GM18907 (cell line): ENCODE results near the gene ZNF775.
A peak's percentile ranks its signal among the peaks of the same experiment; 100 is the strongest.

Experiments
- ATAC-seq: cut with Tn5 transposase; IDR thresholded peaks from one replicate; pipeline ENCODE4 v1.9.1; 2021; ENCODE audit warnings: mild to moderate bottlenecking, moderate library complexity; ENCODE audit not compliant: unreplicated experiment

ZNF775 gene

DNA sequence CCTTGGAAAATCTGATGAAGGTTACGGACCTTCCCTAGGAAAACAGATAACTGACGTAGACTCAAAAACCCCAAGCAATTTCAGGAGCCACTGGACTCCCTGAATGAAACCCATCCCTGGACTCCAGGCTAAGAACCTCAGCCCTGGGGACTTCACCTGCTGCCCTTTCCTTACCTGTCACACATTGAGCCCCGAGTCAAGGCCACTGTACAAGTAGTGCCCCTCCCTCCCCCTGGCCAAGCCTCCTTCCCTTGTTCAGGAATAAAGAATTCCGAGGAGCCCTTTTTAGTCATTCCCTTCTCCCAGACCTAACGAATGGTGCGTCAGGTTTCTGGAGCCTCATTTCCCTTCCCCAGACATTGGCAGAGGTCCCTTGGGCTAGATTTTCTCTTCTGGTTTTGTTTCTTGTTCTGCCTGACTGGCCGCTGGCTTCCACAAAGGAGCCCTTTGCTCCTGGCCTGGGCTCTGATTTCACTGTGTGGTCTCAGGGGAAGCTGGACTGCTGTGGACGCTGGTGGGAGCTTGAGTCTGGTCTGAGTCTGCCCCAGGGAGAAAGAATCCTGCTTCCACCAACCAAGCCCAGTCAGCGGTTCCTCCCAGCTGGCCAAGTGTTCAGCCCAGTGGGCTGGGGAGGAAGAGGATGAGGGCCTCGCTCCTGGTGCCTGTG is 31.7 kb downstream of the ZNF775 start:
- no peak for ATAC-seq

GRCh38 chr7:150411606-150412005 is 32.5 kb downstream of the ZNF775 start:
- no peak for ATAC-seq

DNA sequence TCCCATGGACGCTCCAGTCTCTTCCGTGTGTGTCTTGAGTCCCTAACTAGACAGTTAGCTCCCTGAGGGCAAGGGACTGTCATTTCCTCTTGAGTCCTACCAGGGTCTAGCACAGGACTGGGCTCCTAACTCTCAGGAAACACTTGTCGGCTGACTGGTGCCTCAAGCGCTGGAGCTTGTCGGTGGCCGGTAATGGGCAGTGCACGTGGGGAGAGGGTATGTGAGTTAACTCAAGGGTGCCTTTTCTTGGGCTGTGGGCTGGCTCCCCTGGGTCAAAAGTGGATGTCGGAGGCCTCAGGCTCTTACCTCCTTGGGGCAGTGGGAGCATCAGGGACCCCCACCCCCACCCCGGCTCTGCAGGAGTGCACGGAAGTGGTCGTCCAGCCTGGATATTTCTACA is 32.9 kb downstream of the ZNF775 start:
- no peak for ATAC-seq

- ATAC-seq, result no peak
These were observed 33.7 kb downstream of the ZNF775 start for GRCh38 chr7:150412518-150413488.

DNA sequence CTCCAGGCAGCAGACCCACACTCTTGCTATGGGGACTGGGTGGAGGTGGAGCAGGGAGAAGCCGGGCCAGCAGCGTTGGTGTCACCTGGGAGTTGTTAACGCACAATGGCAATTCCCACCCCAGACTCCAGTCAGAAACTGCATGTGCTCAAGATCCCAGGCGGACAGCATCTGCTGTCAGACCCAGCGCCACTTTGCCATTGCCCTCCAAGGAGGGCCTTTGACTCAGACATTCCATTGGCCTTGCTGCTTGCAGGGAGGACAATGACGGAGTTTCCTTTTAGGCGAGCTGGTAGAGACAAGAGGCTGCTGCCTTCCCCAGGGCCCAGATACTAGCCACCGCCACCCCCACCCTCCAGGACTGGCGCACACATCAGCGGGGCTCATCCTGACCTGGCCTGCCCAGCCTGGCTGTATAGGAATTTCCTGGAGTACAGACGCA is 34.5 kb downstream of the ZNF775 start:
- ATAC-seq, result no peak

GRCh38 chr7:150415161-150416153 is 36.3 kb downstream of the ZNF775 start:
- no peak for ATAC-seq

GRCh38 chr7:150417239-150417638 is 38.1 kb downstream of the ZNF775 start:
- no peak for ATAC-seq

- no peak for ATAC-seq
These were observed 38.7 kb downstream of the ZNF775 start for GRCh38 chr7:150417863-150418262.

- ATAC-seq, result no peak
These were observed 41.1 kb downstream of the ZNF775 start for GRCh38 chr7:150420242-150420641.

DNA sequence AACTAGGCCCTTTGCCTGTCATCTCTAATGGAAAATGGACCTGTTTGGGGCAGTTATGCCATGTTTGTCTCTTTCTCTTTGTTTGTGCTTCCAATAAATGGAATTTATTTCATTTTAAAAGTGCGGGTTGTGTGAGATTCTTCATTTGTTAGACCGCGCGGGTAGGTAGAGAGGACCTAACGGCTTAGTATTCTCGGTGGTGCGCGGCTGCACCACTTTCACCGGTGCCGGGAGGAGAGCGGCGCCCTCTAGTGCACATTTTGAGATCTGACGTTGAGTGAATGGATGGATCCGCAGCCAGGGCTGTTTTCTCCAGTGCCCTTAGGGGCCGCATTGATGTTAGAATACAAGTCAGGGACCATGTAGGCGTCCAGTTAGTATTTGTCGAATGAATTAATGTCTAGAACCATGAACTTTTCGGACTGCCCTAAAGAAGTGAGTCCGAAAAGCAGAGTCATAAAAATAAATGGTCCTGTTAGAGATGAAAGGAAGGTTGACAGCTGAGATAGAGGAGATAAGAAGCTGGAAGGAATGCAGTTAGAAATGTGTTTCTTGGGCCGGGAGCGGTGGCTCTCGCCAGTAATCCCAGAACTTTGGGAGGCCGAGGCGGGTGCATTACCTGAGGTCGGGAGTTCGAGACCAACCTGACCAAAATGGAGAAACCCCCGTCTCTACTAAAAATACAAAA is 42.0 kb downstream of the ZNF775 start:
- peak; percentile 92 for ATAC-seq

DNA sequence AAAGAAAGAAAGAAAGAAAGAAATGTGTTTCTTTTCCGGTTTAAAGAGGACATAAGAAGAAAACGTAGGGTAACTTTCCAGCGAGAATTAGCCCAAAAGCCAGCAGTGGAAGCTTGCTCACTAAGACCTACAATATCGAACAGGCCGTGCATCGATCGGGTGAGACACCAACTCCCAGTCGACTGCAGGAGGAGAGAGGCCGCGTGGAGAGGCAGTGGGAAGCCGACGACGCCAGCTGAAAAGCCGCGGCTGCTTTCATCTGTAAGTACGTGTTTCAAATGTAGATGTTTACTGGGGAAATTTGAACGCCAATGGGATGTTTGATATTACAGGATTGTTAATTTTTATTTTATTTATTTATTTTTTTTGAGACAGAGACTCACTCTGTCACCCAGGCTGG is 42.7 kb downstream of the ZNF775 start:
- no peak for ATAC-seq

GRCh38 chr7:150425670-150426069 is 46.5 kb downstream of the ZNF775 start:
- ATAC-seq, result no peak

- peak; percentile 62 for ATAC-seq
These were observed 49.7 kb downstream of the ZNF775 start for GRCh38 chr7:150428671-150429451.

GRCh38 chr7:150429699-150430098 is 50.6 kb downstream of the ZNF775 start:
- no peak for ATAC-seq

GRCh38 chr7:150430465-150431085 is 51.4 kb downstream of the ZNF775 start:
- no peak for ATAC-seq

DNA sequence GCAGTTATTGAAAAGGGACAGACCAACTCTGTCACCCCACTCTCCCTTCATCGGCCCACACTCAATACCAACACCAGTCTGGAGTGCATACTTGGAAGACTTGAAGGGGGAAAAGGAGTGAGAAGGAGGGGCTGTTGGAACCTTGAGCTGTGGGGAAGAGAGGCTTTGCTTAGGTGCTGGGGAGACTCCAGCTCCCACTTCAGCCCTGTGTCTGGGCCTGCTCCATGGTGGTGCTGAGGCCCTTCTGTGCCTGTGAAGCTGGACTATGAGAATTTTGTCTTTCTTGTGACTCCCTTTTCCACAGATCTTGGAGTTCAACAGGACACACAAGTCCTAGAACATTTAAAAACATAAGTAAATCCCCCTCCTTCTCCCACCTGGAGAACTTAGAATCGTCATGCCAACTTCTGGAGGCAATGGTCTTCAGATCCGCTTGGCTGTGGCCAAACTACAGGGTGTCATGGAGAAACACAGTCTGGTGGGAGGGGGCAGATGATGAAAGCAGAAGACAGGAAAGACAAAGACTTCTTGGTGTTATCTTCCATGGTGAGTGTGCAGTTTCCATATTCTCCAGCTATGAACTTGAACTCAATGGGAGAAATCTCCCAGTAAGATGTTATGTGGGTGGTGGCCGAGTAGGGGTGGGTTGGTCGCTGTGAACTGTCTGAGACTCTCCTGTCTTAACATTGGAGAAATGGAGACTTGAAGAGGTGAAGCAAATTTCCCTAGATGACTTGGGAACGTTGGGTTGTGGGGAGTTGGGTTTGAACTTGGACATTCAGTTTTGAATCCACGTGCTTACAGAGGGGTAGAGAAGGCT is 52.9 kb downstream of the ZNF775 start:
- ATAC-seq, result no peak

DNA sequence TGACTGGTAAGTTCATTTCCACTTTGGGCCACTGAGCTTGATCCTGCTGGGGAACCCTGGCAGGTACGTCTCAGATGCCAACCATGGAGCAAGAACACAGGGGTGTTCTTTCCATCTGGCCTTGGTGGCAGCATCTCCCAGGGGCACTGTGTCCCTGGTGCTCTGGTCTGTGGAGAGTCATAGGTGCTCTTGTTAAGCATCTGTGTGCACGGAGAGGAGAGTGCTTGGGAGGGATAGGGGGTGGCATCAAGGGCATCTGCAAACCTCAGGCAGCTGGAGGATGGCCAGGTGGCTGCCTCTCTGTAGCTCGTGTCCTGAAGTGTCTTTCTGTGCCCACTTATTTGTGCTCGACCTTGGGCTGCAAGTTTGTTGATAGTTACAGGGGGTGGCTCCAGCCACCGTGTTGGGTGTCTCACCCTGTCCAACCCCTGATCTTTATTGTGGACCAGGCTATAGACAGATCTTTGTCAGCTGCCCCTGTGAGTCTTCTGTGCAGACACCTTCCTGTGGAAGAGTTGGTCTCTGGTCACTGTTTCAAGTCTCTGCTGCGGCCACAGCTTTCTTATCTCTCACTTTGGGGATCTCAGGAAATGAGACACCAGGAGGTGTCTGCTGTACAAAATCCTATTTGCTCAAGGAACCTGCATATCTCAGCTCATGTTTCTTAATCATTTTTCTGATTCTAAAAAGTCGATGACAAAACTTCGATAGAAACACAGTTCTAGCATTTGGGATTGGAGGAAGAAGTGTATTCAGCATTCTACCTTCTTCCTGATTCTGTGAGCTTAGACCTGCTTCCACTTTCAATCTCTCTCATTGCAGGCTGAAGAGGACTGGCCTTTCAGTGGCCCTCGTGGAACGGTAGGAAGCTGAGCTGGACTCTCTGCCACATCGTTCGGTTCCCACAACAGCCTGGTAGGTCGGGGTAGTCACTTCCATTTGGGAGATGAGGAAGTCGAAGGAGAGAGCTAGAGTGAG is 54.1 kb downstream of the ZNF775 start:
- ATAC-seq, result peak; percentile 30
